Muscle layer of colon (tissue), 2 donors: ENCODE measurements around the gene DHRS13.
"Not testable (repeated sequence)": the region's sequence is repeated elsewhere in the genome, so short reads cannot be mapped to it uniquely, and the experiment has no call there.

Experiments used
- H3K27ac ChIP-seq: one replicate; pipeline ENCODE4 v1.7.0; 2013; ENCODE audit warnings: low read depth, mild to moderate bottlenecking, low read length, moderate library complexity
- H3K27me3 ChIP-seq, 2 donors: one replicate each; pipeline ENCODE4 v1.7.0; 2013; ENCODE audit warnings: low read length in 2 of 2, mild to moderate bottlenecking in 2 of 2; ENCODE audit not compliant: insufficient read depth in 2 of 2, control insufficient read depth in 1 of 2
- H3K36me3 ChIP-seq: one replicate; pipeline ENCODE4 v1.7.0; 2013; ENCODE audit warnings: mild to moderate bottlenecking, low read length; ENCODE audit not compliant: insufficient read depth
- H3K4me1 ChIP-seq: one replicate; pipeline ENCODE4 v1.7.0; 2013; ENCODE audit warnings: mild to moderate bottlenecking, low read length; ENCODE audit not compliant: insufficient read depth
- H3K4me3 ChIP-seq, 2 donors: one replicate each; pipeline ENCODE4 v1.7.0; 2013; ENCODE audit warnings: low read length in 2 of 2, low read depth in 1 of 2, mild to moderate bottlenecking in 1 of 2, moderate library complexity in 1 of 2
- H3K9ac ChIP-seq: one replicate; pipeline ENCODE4 v1.7.0; 2013; ENCODE audit warnings: low read length
- H3K9me3 ChIP-seq: one replicate; pipeline ENCODE4 v1.7.0; 2013; ENCODE audit warnings: mild to moderate bottlenecking, low read length
- donor health status: abdominal sarcoma.
- donor health status: Adenocarcinoma of cecum.

Gene DHRS13

DNA sequence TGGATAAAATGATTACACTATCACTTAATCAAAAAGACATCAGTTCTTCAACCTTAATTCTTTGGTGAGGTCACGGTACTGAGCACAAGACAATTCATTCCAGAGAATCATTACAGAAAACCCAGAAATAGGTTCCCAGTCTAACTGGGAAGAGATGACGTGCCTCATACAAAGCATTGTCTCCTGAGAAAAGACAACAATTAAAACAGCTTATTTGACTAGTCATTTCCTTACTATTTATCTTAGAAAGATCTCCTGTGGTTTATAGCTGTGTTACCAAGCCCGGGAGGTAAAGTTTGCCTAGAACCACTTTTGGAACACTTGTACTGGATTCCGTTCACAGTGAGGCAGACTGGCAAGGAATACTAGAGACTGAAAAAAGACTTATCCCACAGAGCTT is 43.4 kb upstream of the DHRS13 start:
- H3K9ac ChIP-seq = no peak overlapping the region
- H3K9me3 ChIP-seq = no peaks in the 10 kb centered on the region
- H3K27ac ChIP-seq = peak overlapping the region; percentile 5
- peak overlapping the region in 1 of 2 donors; percentile 3 for H3K4me3 ChIP-seq
- H3K36me3 ChIP-seq = peaks cover 4% of the 10 kb centered on the region
- H3K27me3 ChIP-seq = no peaks in the 10 kb centered on the region
- H3K4me1 ChIP-seq = peaks cover 55% of the 10 kb centered on the region

DNA sequence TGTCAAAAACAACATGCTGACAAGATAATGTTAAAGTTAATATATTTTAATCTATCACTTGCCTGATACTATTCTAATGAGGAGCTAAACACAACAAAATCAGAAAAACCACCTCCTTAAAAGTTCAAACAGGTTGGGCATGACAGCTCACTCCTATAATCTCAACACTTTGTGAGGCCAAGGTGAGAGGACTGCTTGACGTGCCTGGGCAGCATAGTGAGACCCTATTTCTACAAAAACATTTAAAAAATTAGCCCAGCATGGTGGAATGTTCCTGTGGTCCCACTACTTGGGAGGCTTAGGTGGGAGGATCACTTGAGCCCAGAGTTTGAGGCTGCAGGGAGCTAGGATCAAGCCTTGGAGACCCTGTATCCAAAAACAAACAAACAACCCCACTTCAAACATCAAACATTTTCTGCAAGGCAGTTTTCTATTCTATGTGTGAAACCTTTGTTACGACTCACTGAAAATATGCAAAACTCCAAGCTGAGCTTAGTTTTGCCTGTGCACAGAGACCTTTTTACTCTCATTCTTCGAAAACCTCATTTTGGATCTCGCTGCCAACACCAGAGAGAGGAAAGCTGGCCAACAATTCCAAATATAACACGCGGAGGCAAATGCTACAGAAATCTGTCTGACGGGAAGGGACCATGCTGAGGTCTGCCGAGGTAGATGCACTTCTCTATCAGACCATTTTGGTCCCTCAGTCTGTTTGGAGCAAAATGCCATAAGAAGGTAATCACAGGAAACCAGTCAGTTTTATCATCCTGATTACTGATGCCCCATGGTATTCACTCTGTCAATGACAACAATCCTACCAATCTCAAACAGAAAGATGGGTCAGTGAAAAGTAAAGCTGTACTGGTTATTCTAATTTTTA is 42.2 kb upstream of the DHRS13 start:
- Histone ChIP-seq H3K4me3 (no peak overlapping the region), H3K9ac (no peak overlapping the region), H3K27ac (no peak overlapping the region), H3K9me3 (no peaks in the 10 kb centered on the region), H3K27me3 (no peaks in the 10 kb centered on the region), H3K4me1 (peaks cover 67% of the 10 kb centered on the region), H3K36me3 (peaks cover 4% of the 10 kb centered on the region)

GRCh38 chr17:28944343-28944742 is 41.5 kb upstream of the DHRS13 start:
- no peaks in the 10 kb centered on the region for H3K27me3 ChIP-seq
- H3K9ac ChIP-seq = no peak overlapping the region
- no peaks in the 10 kb centered on the region for H3K9me3 ChIP-seq
- H3K4me3 ChIP-seq = no peak overlapping the region
- peaks cover 4% of the 10 kb centered on the region for H3K36me3 ChIP-seq
- H3K27ac ChIP-seq = no peak overlapping the region
- H3K4me1 ChIP-seq = peaks cover 74% of the 10 kb centered on the region

DNA sequence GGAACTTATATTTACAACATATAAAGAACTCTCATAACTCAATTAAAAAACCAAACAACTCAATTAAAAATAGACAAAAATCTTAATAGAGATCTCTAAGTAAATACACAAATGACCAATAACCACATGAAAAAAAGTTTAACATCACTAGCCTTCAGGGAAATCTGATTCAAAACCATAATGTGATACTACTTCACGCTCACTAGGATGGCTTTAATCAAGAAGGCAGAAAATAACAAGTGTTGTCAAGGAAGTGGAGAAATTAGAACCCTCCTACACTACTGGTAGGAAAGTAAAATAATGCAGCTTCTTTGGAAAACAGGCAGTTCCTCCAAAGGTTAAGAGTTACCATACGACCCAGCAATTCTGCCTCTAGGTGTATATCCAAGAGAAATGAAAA is 40.0 kb upstream of the DHRS13 start:
- Histone ChIP-seq H3K27me3 (no peaks in the 10 kb centered on the region), H3K4me3 (no peak overlapping the region), H3K4me1 (peaks cover 80% of the 10 kb centered on the region)

DNA sequence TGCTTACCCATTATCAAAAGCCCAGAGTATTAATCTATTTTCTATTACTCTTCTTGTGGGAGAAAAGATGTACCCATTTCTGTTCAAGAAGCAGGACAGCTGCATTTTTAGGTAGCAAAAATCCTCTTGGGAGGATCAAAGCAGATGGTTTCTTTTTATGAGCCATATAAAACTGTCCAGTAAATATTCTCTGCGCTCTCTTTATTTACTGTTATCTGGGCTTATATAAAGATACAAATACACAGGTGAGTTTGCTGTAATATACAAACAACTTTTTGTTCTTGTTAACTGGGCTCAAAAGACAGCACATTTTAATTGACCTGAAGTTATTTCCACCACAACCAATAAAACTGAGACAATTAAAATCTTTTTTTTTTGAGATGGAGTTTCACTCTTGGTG is 38.4 kb upstream of the DHRS13 start:
- H3K4me1 ChIP-seq = peaks cover 80% of the 10 kb centered on the region
- no peak overlapping the region for H3K27ac ChIP-seq
- H3K36me3 ChIP-seq = peaks cover 4% of the 10 kb centered on the region
- H3K4me3 ChIP-seq = no peak overlapping the region
- H3K9ac ChIP-seq = no peak overlapping the region
- H3K27me3 ChIP-seq = no peaks in the 10 kb centered on the region
- H3K9me3 ChIP-seq = no peaks in the 10 kb centered on the region

More for the DNA sequence above, 40.0 kb upstream of the DHRS13 start:
- no peaks in the 10 kb centered on the region for H3K9me3 ChIP-seq
- no peak overlapping the region for H3K27ac ChIP-seq
- peaks cover 4% of the 10 kb centered on the region for H3K36me3 ChIP-seq
- H3K9ac ChIP-seq = no peak overlapping the region

DNA sequence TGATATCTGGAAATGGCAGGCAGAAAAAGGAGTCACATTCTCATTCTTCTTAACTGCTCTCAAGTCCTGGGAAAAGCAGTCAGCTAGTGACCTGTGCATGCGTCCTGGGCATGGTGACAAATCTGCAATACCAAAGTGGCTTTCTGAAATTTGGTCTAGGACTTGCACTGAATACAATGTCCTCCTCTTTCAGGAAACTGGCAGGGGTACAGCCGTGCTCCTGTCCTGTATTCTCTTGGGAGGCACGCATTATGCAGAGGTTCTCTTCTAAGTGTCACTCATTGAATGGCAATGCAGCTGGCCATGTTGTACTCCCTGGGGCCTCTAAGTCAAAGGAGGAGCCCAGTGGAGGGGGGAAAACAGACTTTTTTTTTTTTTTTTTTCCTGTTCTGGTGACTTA is 37.8 kb upstream of the DHRS13 start:
- H3K4me1 ChIP-seq = peaks cover 80% of the 10 kb centered on the region
- H3K4me3 ChIP-seq = no peak overlapping the region
- no peak overlapping the region for H3K9ac ChIP-seq
- no peaks in the 10 kb centered on the region for H3K9me3 ChIP-seq
- H3K27me3 ChIP-seq = no peaks in the 10 kb centered on the region
- H3K36me3 ChIP-seq = peaks cover 4% of the 10 kb centered on the region
- no peak overlapping the region for H3K27ac ChIP-seq

- H3K36me3 ChIP-seq = peaks cover 4% of the 10 kb centered on the region
- H3K27me3 ChIP-seq = no peaks in the 10 kb centered on the region
- no peak overlapping the region for H3K9ac ChIP-seq
- H3K27ac ChIP-seq = no peak overlapping the region
- H3K4me3 ChIP-seq = no peak overlapping the region
- H3K4me1 ChIP-seq = peaks cover 77% of the 10 kb centered on the region
- no peaks in the 10 kb centered on the region for H3K9me3 ChIP-seq
Observed at GRCh38 chr17:28940142-28940541, 37.3 kb upstream of the DHRS13 start.

DNA sequence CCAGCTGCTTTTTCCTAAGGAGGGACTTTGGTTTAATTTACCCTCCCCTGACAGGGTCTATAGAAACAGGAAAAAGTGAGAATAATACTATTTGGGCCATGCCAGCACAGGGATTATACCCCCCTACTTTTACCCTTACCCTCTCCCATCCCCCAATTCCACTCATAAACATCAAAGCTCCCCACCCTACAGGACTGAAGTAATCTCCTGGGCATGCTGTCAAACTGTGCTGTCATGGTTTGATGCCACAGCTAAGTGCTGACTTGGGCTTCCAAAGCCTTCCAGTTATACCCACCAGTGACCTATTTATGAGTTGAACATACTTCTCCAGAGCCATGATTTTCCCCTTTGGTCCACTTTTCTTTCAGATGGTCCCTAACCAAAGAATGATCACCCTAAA is 35.7 kb upstream of the DHRS13 start:
- H3K27ac ChIP-seq = no peak overlapping the region
- H3K9ac ChIP-seq = no peak overlapping the region
- H3K27me3 ChIP-seq = no peaks in the 10 kb centered on the region
- H3K4me1 ChIP-seq = peaks cover 67% of the 10 kb centered on the region
- H3K4me3 ChIP-seq = no peak overlapping the region
- no peaks in the 10 kb centered on the region for H3K9me3 ChIP-seq
- H3K36me3 ChIP-seq = peaks cover 4% of the 10 kb centered on the region

GRCh38 chr17:28937044-28937729 is 34.3 kb upstream of the DHRS13 start:
- Histone ChIP-seq H3K4me3 (no peak overlapping the region), H3K27ac (no peak overlapping the region), H3K4me1 (peaks cover 67% of the 10 kb centered on the region), H3K27me3 (no peaks in the 10 kb centered on the region), H3K36me3 (no peaks in the 10 kb centered on the region), H3K9me3 (no peaks in the 10 kb centered on the region), H3K9ac (no peak overlapping the region)

- Histone ChIP-seq H3K9me3 (no peaks in the 10 kb centered on the region), H3K27me3 (no peaks in the 10 kb centered on the region), H3K4me1 (peaks cover 54% of the 10 kb centered on the region), H3K9ac (no peak overlapping the region), H3K36me3 (no peaks in the 10 kb centered on the region), H3K27ac (no peak overlapping the region), H3K4me3 (no peak overlapping the region)
Observed at GRCh38 chr17:28935744-28936460, 33.0 kb upstream of the DHRS13 start.

DNA sequence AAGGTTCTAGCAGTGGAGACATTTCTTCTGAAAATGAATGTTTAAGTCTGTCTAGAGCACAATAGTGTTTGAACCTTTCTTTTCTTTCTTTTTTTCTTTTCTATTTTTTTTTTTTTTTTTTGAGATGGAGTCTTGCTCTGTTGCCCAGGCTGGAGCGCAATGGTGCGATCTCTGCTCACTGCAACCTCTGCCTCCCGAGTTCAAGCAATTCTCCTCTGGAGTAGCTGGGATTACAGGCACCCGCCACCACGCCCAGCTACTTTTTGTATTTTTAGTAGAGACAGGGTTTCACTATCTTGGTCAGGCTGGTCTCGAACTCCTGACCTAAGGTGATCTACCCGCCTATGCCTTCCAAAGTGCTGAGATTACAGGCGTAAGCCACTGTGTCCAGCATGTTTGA is 31.6 kb upstream of the DHRS13 start:
- H3K27ac ChIP-seq = not testable (repeated sequence)
- peaks cover 40% of the 10 kb centered on the region for H3K4me1 ChIP-seq

More for the DNA sequence above, 31.6 kb upstream of the DHRS13 start:
- H3K4me3 ChIP-seq, H3K36me3 ChIP-seq, H3K9ac ChIP-seq, H3K27me3 ChIP-seq, H3K9me3 ChIP-seq: not testable (repeated sequence)
